Esophagus mucosa (tissue), 1 donor: Measurements from ENCODE around the gene TRIM31. TPM values are rescaled to one million over a fixed set of nuclear protein-coding genes. Genes with fewer than 3 reads are reported as not detected.

Experiments
- ATAC-seq: fragments of 200-7000 bp; cut with Tn5 transposase; one replicate; pipeline ENCODE4 v1.9.1; 2020
- total RNA-seq: library from RNA; stranded (reverse); gene quantifications from one replicate; pipeline ENCODE4 v1.2.4, GENCODE V29; 2023
- donor health status: DM: yes; HTN: yes; CAD: no.

The TRIM31 gene
- total RNA-seq, 1 donor from 2014 or later, result 0.20 TPM

GRCh38 chr6:30075094-30075789, 37.6 kb downstream of the TRIM31 start, which contains the start of gene RNF39:
Gene RNF39, minus strand, starts transcription at chr6:30075769. Its CDS starts 184 bp downstream, at chr6:30075585.
- peak; percentile 21 for ATAC-seq

- ATAC-seq, result peak; percentile 2
Measured at GRCh38 chr6:30074331-30075093, 38.4 kb downstream of the TRIM31 start.

GRCh38 chr6:30073489-30074235, 39.2 kb downstream of the TRIM31 start:
- no peak for ATAC-seq

- ATAC-seq, result no peak
Measured at GRCh38 chr6:30071858-30072257, 41.0 kb downstream of the TRIM31 start.

GRCh38 chr6:30071081-30071818, 41.6 kb downstream of the TRIM31 start:
- ATAC-seq, result no peak

DNA sequence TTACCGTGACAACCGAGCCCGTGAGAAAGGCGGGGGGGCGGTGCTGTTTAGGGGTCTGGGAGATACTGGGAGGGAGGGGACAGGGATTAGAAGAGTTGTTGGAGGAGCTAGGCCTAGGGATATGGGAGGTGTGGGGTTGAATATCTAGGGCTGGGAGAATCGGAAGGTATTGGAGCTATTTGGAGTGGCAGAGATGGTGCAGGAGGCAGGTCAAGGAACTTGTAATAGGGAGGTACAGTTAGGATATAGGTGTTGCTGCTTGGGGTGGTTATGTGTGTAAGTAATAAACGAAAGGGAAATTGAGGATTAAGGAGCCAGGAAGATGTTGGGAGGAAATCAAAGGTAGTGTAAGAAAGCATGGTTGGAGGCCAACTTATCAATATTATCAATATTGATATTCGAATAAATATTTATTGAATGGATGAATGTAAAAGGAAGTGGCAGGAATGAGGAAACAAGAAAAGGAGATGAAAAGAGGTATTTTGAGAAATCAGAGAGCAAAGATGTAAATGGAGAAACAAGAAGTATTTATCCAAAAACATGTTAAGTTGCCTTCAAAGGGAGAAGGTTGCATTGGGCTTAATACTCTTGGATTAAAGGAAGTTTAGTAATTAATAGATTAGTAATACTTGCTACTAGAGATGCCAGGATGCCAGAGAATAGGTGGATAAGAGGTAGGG, 45.3 kb downstream of the TRIM31 start:
- no peak for ATAC-seq

DNA sequence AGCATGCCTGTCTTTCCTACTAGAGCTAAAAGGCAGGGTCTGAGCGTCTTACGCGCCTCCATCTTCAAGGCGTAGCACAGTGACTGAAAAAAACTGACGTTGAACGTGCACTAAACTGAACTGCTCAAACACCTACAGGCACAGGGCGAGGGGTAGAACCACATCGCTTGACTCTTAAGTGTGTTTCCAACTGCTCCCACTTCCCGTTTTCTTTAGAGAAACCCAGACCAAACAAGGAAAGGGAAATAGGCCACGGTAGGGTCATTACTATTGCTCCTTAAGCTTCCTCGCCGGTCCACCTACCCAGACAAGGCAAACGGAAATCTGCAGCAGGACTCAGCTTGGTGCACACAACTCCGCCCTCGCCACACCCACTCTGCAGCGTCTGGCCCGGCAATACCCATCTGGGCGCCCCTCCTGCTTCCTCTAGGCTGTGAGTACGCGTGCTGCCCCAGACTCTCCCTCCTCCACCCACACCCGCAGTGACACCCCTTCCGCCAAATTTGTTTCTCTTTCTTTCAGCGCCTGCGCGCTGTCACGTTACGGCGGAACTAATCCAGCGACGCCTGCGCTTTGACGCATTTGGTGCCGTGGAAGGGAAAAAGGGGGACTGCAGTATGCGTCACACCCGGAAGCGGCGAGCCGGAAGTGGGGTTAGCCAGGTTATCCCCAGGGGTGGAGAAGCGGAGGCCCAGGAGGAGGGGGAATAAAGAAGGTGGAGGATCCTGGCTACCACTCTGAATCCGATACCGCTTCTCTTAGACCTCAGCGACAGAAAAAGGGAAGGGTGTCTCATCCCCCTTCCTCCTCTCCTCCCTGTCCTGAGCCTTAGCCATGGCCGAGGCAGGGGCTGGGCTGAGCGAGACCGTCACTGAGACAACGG, 46.1 kb downstream of the TRIM31 start, which contains the start of gene PPP1R11:
Gene PPP1R11, plus strand, starts transcription at position 622 of the 883 bp plus-strand sequence. Its CDS starts 213 bp downstream, at position 835.
- ATAC-seq, result peak; percentile 99

DNA sequence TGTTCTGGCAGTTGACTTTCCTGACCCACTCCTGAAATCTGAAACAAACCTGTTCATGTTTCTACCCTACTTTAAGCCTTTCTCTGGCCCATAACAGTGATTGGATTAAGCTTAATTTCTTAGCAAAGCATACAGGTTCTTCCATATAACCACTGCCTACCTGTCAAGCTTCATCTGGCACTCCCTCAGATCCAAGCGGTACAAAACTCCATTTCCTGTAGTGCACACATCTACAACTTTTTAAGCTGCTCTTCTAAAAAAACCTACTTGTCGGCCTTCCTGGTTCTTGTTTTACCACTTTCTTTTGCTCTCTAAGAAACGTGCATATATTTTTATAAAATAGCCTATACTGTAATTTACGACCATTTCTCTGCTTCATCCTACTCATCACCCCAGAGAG, 46.8 kb downstream of the TRIM31 start:
- peak; percentile 10 for ATAC-seq

- ATAC-seq, result no peak
Measured at GRCh38 chr6:30063315-30063714, 49.6 kb downstream of the TRIM31 start.

DNA sequence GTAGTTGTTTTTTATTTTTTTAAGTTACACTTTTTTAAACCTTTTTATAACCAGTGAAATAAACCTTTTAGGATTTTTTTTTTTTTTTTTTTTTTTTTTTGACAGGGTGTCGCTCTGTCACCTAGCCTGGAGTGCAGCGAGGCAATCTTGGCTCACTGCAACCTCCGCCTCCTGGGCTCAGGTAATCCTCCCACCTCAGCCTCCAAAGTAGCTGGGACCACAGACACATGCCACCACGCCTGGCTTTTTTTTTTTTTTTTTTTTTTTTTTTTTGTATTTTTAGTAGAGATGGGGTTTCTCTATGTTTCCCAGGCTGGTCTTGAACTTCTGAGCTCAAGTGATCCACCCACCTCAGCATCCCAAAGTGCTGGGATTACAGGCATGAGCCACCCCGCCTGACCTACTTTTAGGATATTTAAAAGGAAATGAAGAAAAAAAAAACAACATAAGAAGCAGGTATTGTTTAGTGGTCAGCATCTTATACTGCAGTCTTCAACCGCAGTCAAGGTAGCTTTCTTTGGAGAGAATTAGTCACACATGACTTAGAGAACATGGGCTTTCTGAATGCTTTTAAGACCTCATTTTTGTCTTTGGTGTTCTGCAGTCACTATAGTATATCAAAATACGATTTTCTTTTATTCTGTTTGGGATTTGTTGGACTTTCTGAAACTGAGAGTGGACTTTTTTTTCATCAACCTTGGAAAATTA, 50.3 kb downstream of the TRIM31 start:
- no peak for ATAC-seq

GRCh38 chr6:30061858-30062458, 50.9 kb downstream of the TRIM31 start:
- ATAC-seq, result peak; percentile 41

GRCh38 chr6:30061092-30061857, 51.6 kb downstream of the TRIM31 start, which contains the start of gene POLR1H:
Gene POLR1H, plus strand, starts transcription at chr6:30061265. Its CDS starts 260 bp downstream, at chr6:30061525.
- ATAC-seq, result peak; percentile 95

GRCh38 chr6:30060606-30061091, 52.2 kb downstream of the TRIM31 start:
- peak; percentile 20 for ATAC-seq

GRCh38 chr6:30055513-30055912, 57.4 kb downstream of the TRIM31 start:
- no peak for ATAC-seq

- no peak for ATAC-seq
Measured at GRCh38 chr6:30053682-30054081, 59.2 kb downstream of the TRIM31 start.
